GM12891 (cell line): ENCODE measurements around the gene MAGEF1.

Experiments
- PAX5 ChIP-seq: IDR thresholded peaks from 2 replicates; pipeline ENCODE4 v1.6.1; 2011; ENCODE audit warnings: low read length, moderate library complexity, mild to moderate bottlenecking; ENCODE audit not compliant: insufficient read depth, severe bottlenecking
- POLR2A ChIP-seq: IDR thresholded peaks from 2 replicates; pipeline ENCODE4 v1.6.1; 2011; ENCODE audit warnings: low read depth, low read length, control low read depth
- POLR2AphosphoS5 ChIP-seq: IDR thresholded peaks from 2 replicates; pipeline ENCODE4 v1.6.1; 2011; ENCODE audit warnings: low read depth, low read length, control low read depth
- POU2F2 ChIP-seq: IDR thresholded peaks from 2 replicates; pipeline ENCODE4 v1.6.1; 2011; ENCODE audit warnings: low read depth, mild to moderate bottlenecking, control low read depth, low read length, moderate library complexity
- TAF1 ChIP-seq: IDR thresholded peaks from 2 replicates; pipeline ENCODE4 v1.6.1; 2011; ENCODE audit warnings: low read depth, low read length, control low read depth

DNA sequence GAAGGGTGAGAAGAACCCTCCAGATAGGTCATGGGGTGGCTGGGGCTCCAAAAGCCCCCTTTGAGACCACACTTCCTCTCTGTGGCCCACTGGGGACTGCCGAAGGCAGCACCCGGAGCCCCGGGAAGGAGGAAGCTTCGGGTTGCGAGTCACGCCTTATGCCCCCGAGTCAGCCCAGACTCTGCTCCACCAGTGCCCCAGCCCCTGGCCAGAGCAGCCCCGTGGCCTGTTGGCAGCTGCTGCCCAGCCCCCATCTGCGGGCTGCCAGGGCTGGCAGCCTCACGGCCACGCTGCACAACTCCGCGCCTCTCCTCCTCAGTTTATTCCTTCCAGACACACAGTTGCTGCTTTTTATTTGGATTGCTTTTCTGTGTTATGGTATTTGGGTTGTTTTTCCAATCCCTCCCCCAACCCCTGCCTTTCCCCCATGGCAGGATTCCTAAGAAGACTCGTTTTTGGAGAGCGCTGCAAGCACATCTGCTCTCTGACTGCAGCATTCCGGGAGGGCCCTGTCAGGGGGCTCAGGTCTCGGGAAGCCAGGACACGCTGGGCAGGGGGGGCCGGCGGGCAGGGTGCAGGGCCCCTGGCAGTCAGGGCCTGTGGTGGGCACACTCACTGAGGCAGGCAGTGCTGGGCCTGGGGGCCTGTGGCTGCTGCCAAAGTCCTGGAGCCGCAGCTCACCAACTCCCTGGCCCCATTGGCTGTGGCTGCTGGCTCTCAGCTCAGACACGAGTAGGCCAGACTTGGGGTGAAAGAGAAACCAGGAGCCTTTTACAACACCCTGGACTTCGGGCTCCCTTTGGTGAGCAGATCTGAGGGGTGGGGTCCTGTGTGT is 20.2 kb downstream of the MAGEF1 start:
- TF ChIP-seq POLR2AphosphoS5 = no peak
- TF ChIP-seq POLR2A = no peak
- TF ChIP-seq TAF1 = no peak
- no peak for TF ChIP-seq POU2F2
- no peak for TF ChIP-seq PAX5
